GM12801 (cell line): ENCODE data around the gene FAM9C.

Experiments
- TF ChIP-seq, protein P1 (sequence below): IDR thresholded peaks from one replicate; pipeline ENCODE4 v1.5.1; 2011; ENCODE audit warnings: control low read depth; ENCODE audit not compliant: insufficient read length; ENCODE audit errors: extremely low read depth

Gene FAM9C

DNA sequence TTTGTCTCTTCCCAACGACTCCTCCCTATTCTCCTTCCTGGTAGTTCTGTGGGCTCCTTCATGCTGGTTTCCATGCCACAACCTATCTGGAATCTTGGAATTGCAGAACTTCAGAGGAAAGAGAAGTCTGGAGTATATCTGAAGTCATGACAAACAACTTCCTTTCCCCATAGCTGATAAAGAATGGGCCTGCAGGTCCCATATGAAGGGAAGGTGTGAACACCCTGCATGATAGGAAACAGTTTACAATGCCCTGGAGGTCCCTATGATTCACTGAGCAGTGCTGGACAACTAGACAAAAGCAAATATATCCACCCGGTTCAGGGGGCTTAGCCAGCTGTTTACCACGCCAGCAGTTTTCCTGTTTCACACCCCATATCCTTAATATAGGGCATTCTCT lies 19.4 kb downstream of the FAM9C start:
- TF ChIP-seq, protein P1, sequence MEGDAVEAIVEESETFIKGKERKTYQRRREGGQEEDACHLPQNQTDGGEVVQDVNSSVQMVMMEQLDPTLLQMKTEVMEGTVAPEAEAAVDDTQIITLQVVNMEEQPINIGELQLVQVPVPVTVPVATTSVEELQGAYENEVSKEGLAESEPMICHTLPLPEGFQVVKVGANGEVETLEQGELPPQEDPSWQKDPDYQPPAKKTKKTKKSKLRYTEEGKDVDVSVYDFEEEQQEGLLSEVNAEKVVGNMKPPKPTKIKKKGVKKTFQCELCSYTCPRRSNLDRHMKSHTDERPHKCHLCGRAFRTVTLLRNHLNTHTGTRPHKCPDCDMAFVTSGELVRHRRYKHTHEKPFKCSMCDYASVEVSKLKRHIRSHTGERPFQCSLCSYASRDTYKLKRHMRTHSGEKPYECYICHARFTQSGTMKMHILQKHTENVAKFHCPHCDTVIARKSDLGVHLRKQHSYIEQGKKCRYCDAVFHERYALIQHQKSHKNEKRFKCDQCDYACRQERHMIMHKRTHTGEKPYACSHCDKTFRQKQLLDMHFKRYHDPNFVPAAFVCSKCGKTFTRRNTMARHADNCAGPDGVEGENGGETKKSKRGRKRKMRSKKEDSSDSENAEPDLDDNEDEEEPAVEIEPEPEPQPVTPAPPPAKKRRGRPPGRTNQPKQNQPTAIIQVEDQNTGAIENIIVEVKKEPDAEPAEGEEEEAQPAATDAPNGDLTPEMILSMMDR = no peak

DNA sequence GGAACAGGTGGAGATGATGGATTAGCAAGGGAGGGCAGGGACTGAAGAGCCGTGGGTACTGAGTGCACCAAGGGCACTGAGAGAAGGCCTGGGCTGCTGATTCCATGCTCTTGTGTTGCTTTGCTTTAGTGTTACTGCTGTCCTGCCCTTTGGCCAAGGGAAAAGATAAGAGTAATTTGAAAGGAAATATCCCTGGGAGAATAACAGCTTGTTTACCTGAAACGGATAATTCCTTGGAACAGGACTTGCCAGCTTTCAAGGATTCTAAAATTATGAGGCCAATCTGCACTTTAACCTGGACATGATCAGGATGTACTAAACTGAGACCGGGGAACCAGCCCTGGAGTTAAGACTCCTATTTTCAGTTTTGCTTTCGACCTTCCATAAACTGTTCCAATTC lies 20.4 kb downstream of the FAM9C start:
- TF ChIP-seq, protein P1 = no peak

DNA sequence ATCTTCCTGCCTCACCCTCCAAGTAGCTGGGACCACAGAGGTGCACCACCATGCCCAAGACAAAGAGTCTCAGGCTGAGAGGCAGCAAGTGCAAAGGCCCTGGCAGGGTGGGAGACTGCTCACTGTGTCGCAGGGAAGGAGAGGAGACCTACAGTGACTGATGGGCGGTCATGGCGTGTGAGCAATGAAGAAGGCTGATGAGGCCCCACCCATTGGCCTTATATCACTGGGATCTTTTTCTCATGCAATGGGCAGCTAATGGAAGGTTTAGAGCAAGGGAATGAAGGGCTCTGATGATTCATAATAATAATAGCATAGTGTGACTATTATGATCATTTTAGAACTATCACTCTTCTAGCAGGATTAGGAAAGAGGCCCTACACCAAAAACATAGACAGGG lies 20.9 kb downstream of the FAM9C start:
- TF ChIP-seq, protein P1 = no peak

DNA sequence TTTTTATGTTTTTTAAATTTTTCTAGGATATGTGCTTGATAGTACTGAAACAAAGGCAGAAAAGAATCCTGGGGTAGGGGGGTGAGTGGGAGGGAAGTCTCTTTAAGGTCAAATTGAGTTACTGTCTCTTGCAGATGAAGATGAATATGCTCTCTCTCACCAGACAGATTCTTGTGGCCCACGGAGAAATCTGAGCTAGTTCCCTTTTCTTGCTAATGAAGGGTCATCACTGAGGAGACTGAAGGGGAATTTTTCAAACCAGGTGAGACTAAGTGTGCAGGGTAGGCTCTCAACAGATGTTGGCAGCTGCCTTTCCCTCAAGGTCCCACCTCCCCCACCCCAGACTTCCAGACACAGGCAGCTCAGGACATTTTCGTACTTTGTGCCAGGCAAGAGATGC lies 21.5 kb downstream of the FAM9C start:
- TF ChIP-seq, protein P1 = no peak

DNA sequence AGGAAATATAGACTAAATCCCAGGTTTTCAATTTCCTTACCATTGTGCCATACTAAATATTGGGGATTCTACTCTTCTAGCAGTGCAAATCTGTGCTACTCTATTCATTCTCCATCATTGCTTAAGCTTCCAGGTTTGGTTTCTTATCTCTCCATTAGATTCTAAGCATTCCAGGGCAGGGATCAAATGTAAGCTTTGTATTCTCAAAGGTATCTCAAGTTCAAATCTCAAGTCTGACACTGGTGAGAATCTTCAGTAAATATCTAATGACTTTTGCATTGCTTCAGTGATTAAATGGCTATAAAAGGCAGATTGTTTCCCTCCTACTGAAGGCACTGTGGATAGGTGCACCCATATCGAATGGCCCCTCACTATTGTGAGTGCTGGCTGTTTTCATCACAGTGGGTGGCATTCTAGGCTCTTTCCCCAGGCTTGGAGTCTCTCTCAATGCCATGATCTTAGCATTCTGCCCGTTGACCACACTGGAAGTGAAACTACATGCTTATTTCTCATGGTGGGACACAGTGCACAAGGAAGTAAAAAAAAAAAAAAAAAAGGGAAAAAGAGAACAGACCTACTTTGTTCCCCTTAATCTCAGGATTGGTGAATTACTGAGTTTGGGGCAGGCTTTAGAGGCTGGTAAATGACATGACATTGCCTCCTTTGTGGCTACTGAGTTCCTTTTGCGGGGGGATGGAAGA lies 28.7 kb downstream of the FAM9C start:
- TF ChIP-seq, protein P1 = no peak

DNA sequence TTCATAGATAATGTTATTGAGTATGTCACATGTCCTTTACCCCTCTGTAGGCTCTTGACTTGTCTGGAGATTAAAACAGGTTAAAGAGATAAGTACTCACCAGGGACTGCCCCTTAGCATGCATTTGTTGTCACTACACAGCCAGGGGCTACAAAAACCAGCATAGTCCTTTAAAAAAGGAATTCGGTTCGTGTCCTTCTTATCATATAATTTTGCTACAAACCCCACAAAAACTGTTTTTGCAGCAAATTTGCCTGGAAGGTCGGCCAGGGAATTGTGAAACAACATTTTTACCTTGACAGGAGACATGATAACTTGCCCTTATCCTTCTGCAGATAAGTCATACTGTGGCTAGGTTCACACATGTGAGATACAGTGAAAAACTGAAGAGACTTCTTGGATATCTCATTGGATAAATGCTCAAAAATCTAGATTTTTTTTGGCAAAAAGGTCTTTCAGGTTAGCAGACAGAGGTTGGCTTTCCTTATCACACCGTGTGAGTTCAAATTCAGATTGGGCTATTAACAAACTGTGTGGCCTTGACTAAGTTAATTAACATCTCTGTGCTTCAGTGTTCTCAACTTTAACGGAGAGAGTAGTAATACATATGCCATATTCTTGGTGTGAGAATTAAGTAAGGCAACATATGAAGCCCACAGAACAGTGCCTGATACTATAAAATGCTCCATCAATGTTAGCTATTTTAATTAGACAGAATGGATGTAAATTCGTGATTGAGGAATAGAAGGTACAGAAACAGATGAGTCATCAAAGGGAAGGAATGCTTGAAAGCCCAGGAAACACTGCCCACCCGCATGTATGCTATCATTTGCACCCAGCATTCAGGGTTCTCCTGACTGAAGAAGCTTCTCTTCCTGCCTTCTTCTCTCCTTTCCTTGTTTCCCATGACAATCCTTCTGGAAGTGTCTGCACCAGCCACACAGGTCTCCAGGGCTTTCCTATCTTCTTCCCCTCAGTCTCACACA lies 30.0 kb downstream of the FAM9C start:
- TF ChIP-seq, protein P1 = no peak

DNA sequence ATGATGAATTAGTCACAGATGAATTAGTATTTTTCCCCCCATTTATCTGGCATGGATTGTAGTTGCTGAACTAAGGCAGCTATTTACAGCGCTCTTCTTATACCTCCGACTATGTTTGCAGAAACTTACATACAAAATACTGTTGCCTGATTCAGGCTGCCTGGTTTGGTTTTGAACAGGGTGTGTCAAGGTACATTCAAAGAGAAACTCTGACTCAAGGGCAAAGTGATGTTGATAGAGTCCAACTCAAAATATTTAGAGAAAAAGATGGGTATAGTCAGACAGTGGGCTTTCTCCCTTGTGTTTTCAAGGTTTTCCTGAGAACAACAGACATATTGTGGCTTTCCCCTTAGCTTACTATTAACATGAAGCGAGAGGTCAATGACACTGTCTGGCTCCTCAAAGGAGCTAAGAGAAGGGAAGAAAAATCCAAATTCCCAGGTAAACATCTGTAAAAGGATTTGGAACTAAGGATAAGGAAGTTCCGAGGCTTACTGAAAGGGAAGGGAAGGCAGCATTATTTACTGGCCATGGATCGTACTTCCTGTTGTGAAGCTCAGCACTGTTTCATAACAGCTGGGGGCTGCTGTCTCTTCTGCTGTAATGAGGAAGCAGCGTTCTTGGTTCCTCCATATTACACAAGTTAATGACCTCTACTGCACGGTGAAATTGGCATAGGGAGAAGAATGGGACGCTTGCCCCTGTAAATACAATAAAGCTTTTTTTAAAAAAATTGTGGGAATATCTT lies 30.9 kb downstream of the FAM9C start:
- TF ChIP-seq, protein P1 = no peak
